ENCODE results near the gene ECHS1. TPM values are rescaled to one million over a fixed set of nuclear protein-coding genes. Genes with fewer than 3 reads are reported as not detected.

The ECHS1 gene
- total RNA-seq, 1 donor from 2014 or later: 41.2 TPM

GRCh38 chr10:133358925-133359310, 14.2 kb downstream of the ECHS1 start:
- intact Hi-C loops (cut with micrococcal nuclease): loop anchor here (1.0 kb wide), 2 partner anchors 35 to 50 kb away; partner anchors contain the start of gene MTG1

- intact Hi-C loops (cut with micrococcal nuclease): loop anchor here (1.0 kb wide), 2 partner anchors 36 to 49 kb away; partner anchors contain the start of gene MTG1
Measured at GRCh38 chr10:133358162-133358924, 14.8 kb downstream of the ECHS1 start.

- intact Hi-C loops (cut with micrococcal nuclease): loop anchor here (1.0 kb wide), 3 partner anchors 21 to 48 kb away; partner anchors contain the start of gene MTG1
Measured at GRCh38 chr10:133357285-133358161, 15.6 kb downstream of the ECHS1 start, which contains the start of gene FUOM. FUOM (minus strand) TSS chr10:133358019; CDS start chr10:133358007, 12 bp downstream.

- intact Hi-C loops (cut with micrococcal nuclease): loop anchor here (1.0 kb wide), 1 partner anchor 22 kb away; no protein-coding TSS in a partner anchor
Measured at GRCh38 chr10:133356549-133357284, 16.4 kb downstream of the ECHS1 start.

GRCh38 chr10:133355991-133356390, 17.2 kb downstream of the ECHS1 start:
- intact Hi-C loops (cut with micrococcal nuclease): no loop called here

- intact Hi-C loops (cut with micrococcal nuclease): no loop called here
Measured at GRCh38 chr10:133355266-133355665, 17.9 kb downstream of the ECHS1 start.

- intact Hi-C loops (cut with micrococcal nuclease): no loop called here
Measured at GRCh38 chr10:133354672-133355240, 18.4 kb downstream of the ECHS1 start.

GRCh38 chr10:133353988-133354605, 19.1 kb downstream of the ECHS1 start:
- intact Hi-C loops (cut with micrococcal nuclease): no loop called here

GRCh38 chr10:133353202-133353959, 19.8 kb downstream of the ECHS1 start:
- intact Hi-C loops (cut with micrococcal nuclease): no loop called here

- intact Hi-C loops (cut with micrococcal nuclease): no loop called here
Measured at GRCh38 chr10:133351408-133352318, 21.5 kb downstream of the ECHS1 start.

- intact Hi-C loops (cut with micrococcal nuclease): no loop called here
Measured at GRCh38 chr10:133350950-133351329, 22.2 kb downstream of the ECHS1 start.

GRCh38 chr10:133350283-133350949, 22.7 kb downstream of the ECHS1 start:
- intact Hi-C loops (cut with micrococcal nuclease): no loop called here

GRCh38 chr10:133349577-133350011, 23.6 kb downstream of the ECHS1 start:
- intact Hi-C loops (cut with micrococcal nuclease): no loop called here

- intact Hi-C loops (cut with micrococcal nuclease): no loop called here
Measured at GRCh38 chr10:133349160-133349568, 24.0 kb downstream of the ECHS1 start.

GRCh38 chr10:133347710-133348517, 25.2 kb downstream of the ECHS1 start:
- intact Hi-C loops (cut with micrococcal nuclease): no loop called here

- intact Hi-C loops (cut with micrococcal nuclease): no loop called here
Measured at GRCh38 chr10:133346413-133346812, 26.7 kb downstream of the ECHS1 start.

- intact Hi-C loops (cut with micrococcal nuclease): no loop called here
Measured at GRCh38 chr10:133344236-133344635, 28.9 kb downstream of the ECHS1 start.
